A172 (cell line): Measurements from ENCODE around the gene MAP6. TPM values are rescaled to one million over a fixed set of nuclear protein-coding genes. Genes with fewer than 3 reads are reported as not detected.

Experiments used
- DNase-seq: peaks from one replicate; pipeline ENCODE4 v3.0.0-alpha.2; 2015; ENCODE audit warnings: low spot score
- total RNA-seq: library from RNA; depleted of rRNA; stranded (reverse); fragments of >200 nt; shearing (Covaris generic); gene quantifications from 2 replicates; pipeline ENCODE4 v1.2.3, GENCODE V29; 2014

The MAP6 gene
- total RNA-seq, 1 experiment from 2014 or later, result 10.6 TPM

- no peak for DNase-seq
Observed at GRCh38 chr11:75667255-75667830, 1.5 kb downstream of the MAP6 start.

GRCh38 chr11:75665990-75666389 is 2.8 kb downstream of the MAP6 start:
- DNase-seq, result no peak

GRCh38 chr11:75665126-75665525 is 3.7 kb downstream of the MAP6 start:
- no peak for DNase-seq

GRCh38 chr11:75664389-75664788 is 4.4 kb downstream of the MAP6 start:
- DNase-seq, result no peak

- peak; percentile 18 for DNase-seq
Observed at GRCh38 chr11:75663808-75664207, 5.0 kb downstream of the MAP6 start.

- no peak for DNase-seq
Observed at GRCh38 chr11:75659836-75660235, 9.0 kb downstream of the MAP6 start.

- DNase-seq, result peak; percentile 62
Observed at GRCh38 chr11:75656044-75656727, 12.7 kb downstream of the MAP6 start.

- DNase-seq, result peak; percentile 43
Observed at GRCh38 chr11:75655605-75656004, 13.2 kb downstream of the MAP6 start.

GRCh38 chr11:75654314-75654713 is 14.5 kb downstream of the MAP6 start:
- DNase-seq, result peak; percentile 96

- no peak for DNase-seq
Observed at GRCh38 chr11:75653532-75653931, 15.3 kb downstream of the MAP6 start.

- no peak for DNase-seq
Observed at GRCh38 chr11:75652936-75653335, 15.9 kb downstream of the MAP6 start.

- no peak for DNase-seq
Observed at GRCh38 chr11:75651218-75651617, 17.6 kb downstream of the MAP6 start.

- no peak for DNase-seq
Observed at GRCh38 chr11:75650167-75650723, 18.6 kb downstream of the MAP6 start.

GRCh38 chr11:75644946-75645345 is 23.9 kb downstream of the MAP6 start:
- DNase-seq, result no peak

GRCh38 chr11:75644370-75644769 is 24.5 kb downstream of the MAP6 start:
- no peak for DNase-seq

- no peak for DNase-seq
Observed at GRCh38 chr11:75642402-75643113, 26.3 kb downstream of the MAP6 start.

GRCh38 chr11:75639762-75640181 is 29.1 kb downstream of the MAP6 start:
- DNase-seq, result peak; percentile 35

GRCh38 chr11:75637998-75638397 is 30.8 kb downstream of the MAP6 start:
- no peak for DNase-seq

GRCh38 chr11:75635066-75635862 is 33.6 kb downstream of the MAP6 start:
- DNase-seq, result no peak

GRCh38 chr11:75633409-75634066 is 35.3 kb downstream of the MAP6 start:
- no peak for DNase-seq

GRCh38 chr11:75632962-75633361 is 35.9 kb downstream of the MAP6 start:
- no peak for DNase-seq
